NCI-H2227 treated with DMSO at 0.1 percent for 48 hours (cell line): ENCODE data around the gene MACROH2A1.

ENCODE experiments used
- DNase-seq: peaks from one replicate; lab custom pipeline; 2025; lab: John Stamatoyannopoulos, UW

MACROH2A1 gene

GRCh38 chr5:135353952-135354721 is 44.9 kb downstream of the MACROH2A1 start:
- DNase-seq: no peak

- no peak for DNase-seq
Measured at GRCh38 chr5:135350536-135350935, 48.5 kb downstream of the MACROH2A1 start.

- no peak for DNase-seq
Measured at GRCh38 chr5:135349886-135350285, 49.1 kb downstream of the MACROH2A1 start.

DNA sequence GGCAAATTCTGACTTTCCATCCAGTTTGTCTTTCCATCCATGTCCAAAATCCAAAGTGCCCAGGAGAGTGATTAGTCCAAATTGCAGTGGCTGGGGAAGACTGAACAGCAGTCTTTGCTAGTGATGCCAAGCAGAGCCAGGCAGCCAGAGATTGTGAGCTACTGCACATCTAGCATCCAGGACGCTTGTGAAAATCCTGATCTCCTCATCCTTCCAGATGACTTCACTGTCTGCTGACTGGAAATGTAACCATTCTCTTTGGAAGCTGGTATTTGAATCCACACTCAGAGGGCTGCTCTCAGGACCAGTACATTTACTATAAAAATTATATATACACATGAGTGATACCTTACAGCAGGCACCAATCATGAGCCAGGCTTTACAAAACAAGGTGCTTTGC is 49.6 kb downstream of the MACROH2A1 start:
- no peak for DNase-seq

DNA sequence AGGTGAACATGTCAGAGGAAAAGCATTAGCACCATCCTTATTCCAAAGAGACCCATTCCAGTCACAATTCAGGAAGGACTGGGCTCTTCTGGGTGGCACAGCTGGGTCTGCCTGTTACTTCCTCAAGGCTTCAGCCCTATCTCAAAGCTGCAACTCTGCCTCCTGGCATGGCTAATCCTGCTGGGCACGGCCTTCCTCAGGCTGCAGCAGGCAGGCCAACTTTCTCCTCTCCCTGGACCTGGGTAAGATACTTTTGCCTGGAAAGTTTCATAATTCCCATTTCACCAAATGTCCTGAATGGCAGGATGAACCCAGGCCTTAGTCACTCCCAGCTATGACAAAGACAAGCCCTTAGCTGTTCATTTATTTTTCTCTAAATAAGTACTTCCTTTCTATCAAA is 50.1 kb downstream of the MACROH2A1 start:
- no peak for DNase-seq

DNA sequence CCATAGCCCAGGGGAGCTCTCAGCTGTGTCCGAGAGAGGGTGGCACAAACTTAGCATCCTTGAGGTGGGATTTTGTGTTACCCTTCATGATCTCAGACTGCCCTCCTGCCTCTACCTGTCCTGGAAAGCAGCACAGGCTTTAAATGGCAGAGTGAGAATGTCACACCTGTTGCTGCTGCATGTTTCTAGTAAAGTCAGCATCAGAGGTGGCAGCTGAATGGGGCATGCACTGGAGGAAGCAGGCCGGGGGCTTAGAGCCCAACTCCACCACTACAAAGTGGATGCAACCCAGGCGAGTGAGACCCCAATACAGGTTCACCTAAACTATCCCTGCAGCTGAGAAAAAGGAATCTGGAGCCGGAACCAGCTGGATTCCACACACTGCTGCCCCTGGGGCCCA is 51.6 kb downstream of the MACROH2A1 start:
- DNase-seq: no peak

DNA sequence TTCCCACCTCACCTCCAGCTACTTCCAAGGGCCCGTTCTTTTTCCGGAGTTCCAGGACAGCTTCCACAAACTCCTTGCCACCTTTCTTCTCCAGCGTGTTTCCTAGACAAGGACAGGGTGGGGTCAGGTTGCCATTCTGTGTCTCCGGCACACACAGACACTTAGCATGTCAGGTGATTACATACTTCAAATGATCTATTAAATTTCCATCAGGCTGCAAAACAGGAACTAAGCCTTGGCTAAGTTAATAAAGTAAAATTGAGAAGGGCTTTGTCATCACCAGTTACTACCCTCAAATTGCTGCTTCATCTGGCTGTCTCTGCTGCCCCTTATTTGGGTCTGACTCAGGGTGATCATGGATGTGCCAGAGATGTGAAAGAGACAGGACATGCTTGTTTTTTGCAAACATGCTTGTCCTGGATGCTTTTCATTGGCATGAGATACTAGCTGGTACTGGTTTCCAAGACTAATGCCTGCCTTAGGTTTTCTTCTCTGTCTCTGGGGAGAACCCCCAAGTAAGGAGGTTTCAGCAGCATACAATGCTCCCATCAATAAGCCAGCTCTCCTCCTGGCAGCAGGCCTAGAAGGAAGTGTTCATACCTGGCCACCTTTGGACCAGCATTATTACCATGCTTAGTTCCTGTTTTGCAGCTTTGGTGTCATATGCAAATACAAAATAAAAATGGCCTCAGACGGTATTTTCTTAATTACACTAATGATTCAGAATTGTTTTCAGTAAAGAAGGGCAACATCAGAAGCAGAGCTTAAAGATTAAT is 52.9 kb downstream of the MACROH2A1 start:
- no peak for DNase-seq

DNA sequence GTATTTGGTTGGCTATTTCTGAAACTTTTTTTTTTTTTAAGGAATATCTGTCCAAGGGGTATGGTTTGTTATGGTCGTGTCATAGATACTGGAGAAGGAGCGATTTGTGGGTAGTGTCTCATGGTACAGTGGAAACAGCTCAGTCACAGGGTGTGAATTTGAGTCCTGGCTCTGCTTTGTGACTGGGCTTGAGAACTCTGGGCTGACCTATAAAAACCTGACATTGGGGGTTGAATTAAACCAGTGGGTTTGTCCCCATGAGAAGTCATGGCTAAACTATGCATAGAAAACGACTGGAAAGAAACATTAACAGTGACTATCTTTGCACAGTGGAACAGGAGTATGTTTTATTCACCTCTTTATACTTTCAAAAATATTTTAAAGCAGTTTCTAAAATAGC is 54.7 kb downstream of the MACROH2A1 start:
- DNase-seq: no peak

DNA sequence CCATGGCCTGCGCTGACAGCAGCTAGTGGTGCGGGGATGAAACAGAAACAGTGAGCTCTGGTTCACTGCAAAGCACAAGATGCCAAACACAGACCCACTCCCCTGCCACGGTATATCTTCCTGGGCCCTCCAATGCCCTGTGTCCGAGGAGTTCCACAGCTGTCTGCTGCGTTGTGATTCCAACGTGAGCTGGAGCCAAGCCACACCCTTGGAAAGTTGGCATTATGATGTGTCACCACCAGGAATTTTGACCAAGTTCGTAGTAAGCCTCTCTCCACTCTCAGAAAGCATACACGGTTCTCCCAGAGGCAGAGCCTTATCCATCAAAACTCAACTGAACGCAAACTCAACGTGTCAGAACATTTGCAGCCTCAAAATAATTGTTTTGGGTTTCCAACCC is 55.6 kb downstream of the MACROH2A1 start:
- no peak for DNase-seq

GRCh38 chr5:135342551-135342875 is 56.5 kb downstream of the MACROH2A1 start:
- DNase-seq: no peak

DNA sequence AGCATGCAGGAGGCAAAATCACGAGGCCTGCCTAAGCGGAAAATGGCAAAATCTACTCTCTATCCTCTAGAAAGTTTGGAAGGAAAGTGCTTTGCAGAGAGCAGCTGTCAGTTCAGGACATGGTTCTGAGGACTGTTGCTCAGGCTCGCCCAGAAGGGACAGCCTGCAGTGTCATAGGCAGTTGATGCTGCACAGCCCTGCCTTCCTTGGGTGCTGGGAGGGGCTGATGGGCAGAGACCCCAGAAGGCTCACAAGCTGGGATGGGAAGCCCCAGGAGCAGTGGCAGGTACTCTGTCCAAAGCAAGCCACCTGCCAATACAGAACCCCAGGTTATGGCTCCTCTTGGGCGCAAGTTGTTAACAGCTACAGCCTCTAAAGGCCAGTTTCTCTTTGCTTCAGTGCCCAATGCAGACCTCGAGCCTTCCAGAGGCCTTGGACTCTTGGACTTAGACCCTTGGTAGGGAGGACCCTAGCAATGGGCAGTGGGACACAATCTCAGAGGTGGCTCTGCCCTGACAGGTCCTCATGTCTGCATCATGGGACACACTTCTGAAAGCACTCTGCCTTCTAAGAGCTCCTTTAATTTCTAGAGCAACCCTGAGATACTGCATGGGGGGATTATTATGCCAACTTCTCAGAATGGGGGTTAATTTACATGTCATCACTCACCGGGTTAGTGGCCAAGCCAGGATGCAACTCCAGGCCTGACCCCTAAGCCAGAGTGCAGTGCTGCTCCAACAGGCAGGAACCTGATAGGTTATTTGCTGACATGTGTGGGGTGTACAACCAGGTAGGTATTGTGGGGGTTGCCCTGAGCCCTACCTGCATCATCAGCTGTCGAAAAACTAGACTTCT is 57.1 kb downstream of the MACROH2A1 start:
- no peak for DNase-seq

DNA sequence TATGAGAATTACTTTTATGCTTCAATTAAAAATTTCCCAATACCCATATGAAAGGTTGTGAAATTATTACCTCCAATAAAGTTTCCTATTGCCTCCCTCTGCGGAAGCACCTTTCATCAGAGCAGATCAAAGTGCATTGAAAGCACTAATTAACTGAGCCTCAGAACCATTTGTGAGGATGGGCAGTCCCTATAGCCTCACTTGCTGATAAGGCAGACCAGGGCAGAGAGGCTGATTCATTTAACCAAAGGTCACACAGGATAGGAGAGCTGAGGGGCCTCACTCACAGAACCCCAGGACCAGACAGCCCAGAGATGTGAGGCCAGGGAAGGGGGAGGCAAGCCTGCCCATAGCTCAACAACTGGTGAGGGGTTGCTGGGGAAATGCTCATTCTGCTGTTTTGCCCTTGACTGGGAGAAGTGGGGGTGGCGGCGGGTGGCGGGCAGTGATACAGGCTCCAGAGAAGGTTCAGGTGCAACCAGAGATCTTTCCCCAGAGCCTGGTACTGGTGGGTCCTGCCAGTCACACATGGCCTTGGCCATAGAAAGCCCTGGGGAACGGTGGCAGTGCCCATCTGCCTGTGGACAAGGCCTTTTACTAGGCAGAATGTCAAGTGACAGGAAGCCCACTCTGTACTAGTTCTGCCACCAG is 57.9 kb downstream of the MACROH2A1 start:
- no peak for DNase-seq

GRCh38 chr5:135340568-135340967 is 58.5 kb downstream of the MACROH2A1 start:
- DNase-seq: no peak

DNA sequence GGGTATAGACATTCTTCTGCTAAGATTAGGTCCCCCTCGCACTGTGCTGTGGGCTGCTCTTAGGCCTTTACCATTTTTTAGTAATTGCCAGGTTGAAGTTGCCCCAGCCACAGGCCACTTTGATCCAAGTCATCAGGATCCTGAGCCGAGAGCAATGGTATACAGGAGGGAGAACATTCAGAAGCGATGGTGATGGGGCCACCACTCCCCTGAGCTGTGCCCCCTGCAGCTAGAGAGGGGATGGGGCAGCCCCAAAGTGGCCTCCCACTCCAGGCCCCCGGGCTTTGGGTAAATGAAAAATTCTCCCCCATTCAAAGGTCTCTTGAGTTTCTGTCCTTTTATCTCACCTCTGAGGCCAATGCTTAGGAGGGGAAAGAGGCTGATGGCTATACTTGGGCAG is 59.4 kb downstream of the MACROH2A1 start:
- DNase-seq: no peak

DNA sequence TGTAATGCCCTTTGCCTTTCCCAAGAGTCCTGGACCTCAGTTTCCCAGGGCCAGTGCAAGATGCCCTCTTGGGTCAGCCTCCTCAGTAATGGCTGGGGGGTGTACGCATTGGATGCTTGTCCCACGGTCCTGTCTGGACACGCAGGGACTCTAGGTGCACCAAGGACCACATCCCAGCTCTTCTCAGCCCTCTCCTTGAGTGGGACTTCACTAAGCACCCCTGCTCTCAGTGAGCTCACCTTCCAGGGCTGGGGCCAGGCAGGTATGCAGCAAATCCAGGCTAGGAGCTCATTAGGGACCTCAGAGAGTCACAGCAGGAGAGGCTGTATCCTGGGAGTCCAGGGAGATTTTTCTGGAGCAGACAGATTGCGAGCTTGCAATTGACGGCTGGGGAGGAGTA is 59.8 kb downstream of the MACROH2A1 start:
- no peak for DNase-seq

- DNase-seq: no peak
Measured at GRCh38 chr5:135337064-135337463, 62.0 kb downstream of the MACROH2A1 start.

GRCh38 chr5:135335031-135335828 is 63.8 kb downstream of the MACROH2A1 start:
- DNase-seq: no peak

- DNase-seq: no peak
Measured at GRCh38 chr5:135333732-135334515, 65.1 kb downstream of the MACROH2A1 start.

- no peak for DNase-seq
Measured at GRCh38 chr5:135332519-135333150, 66.4 kb downstream of the MACROH2A1 start.

DNA sequence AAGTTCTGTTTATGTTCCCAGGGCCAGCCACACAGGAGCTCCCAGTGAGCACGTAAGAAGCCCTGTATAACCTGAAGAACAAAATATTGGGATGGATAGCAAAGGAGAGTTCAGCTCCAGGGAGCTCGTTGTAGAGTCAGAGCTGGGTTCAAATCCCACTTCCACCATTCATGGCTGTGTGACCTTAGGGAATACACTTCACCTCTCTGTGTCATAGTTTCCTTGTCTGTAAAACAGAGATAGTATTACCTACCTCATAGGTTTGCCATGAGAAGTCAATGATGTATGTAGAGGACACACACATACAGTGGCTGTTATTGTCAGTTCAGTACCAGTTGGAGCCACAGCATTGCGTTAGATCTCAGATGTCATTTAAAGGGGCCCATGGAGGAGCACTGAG is 67.4 kb downstream of the MACROH2A1 start:
- no peak for DNase-seq
